ENCODE results near the gene CELA1.
"Not testable (repeated sequence)": the region's sequence is repeated elsewhere in the genome, so short reads cannot be mapped to it uniquely, and the experiment has no call there.

Gene CELA1

GRCh38 chr12:51342416-51342815 lies 4.1 kb downstream of the CELA1 start:
- no peak for DNase-seq (ENCODE audit: low read depth)

DNA sequence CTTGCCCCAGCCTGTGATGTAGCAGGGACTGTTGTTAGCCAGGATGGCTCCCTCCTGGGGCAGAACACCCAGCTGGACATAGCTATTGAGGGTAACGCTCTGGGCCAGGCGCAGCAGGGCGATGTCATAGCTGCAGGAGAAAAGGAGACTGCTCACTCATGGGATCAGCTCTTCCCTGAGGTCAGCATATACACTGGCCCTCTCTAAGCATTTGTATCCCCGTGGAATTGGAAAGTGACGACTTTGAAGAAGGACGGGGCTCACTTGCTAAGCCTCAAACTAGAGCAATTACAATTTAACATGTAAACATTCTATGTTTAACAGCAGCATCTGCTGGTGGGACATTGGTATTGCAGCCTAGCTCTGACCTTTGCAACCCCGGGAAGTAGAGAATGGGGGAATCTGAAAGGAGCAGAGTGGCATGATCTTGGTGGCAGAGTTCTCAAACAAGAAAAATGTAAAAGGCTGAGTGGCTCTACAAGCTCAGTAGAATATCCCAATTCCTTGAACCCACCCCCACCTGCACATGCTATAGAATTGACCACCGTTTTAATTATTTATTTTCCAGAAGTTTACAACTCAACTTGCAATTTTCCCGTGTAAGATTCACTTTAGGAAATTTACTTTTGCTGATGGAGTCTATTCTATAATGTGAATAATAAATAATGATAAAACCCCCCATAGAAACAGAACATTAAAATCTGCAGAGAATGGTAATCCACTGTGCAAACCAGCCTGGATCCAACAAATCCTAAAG lies 5.0 kb downstream of the CELA1 start:
- DNase-seq (ENCODE audit: low read depth), result peak; percentile 52

- no peak for DNase-seq (ENCODE audit: low read depth)
Observed at GRCh38 chr12:51339750-51340149, 6.7 kb downstream of the CELA1 start.

- not testable (repeated sequence) for DNase-seq (ENCODE audit: low read depth)
Observed at GRCh38 chr12:51337336-51337735, 9.1 kb downstream of the CELA1 start.

- DNase-seq (ENCODE audit: low read depth), result no peak
Observed at GRCh38 chr12:51335931-51336330, 10.5 kb downstream of the CELA1 start.

DNA sequence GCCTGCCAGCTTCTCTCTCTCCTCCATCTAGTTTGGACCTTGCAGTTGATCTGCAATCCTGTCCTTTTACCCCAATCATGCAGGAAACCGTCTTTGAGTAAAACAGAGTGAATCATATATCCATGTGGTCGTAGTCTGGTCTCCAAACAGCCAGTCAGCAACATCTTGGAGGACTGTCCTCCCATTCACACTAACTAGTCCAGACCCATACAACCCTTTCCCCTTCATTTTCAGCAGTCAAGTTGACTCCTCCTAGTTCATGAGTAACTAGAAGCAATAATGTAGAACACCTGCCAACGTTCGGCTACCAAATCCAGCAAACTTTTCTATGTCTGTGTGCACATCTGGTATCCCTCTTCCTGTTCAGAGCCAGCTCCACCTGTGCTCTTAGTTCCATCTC lies 11.7 kb downstream of the CELA1 start:
- DNase-seq (ENCODE audit: low read depth), result no peak

DNA sequence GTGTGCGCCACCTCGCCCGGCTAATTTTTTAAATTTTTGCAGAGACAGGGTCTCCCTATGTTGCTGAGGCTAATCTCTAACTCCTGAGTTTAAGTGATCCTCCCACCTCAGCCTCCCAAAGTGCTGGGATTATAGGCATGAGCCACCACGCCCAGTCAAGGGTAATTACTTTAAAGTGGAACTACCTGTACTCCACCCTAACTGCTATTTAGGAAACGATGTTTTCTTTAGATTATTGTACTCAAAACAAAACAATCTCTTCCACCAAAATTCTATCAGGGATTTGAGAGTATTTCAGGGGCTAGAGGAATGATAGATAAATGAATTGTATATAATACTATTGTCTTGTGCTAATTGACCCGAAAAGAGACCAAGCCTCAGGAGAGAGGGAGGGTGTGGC lies 12.9 kb downstream of the CELA1 start:
- DNase-seq (ENCODE audit: low read depth), result no peak

GRCh38 chr12:51330186-51330585 lies 16.3 kb downstream of the CELA1 start:
- no peak for DNase-seq (ENCODE audit: low read depth)

GRCh38 chr12:51329742-51330141 lies 16.7 kb downstream of the CELA1 start:
- no peak for DNase-seq (ENCODE audit: low read depth)

GRCh38 chr12:51328587-51328986 lies 17.9 kb downstream of the CELA1 start:
- DNase-seq (ENCODE audit: low read depth), result no peak

GRCh38 chr12:51326698-51327439 lies 19.6 kb downstream of the CELA1 start:
- no peak for DNase-seq (ENCODE audit: low read depth)

DNA sequence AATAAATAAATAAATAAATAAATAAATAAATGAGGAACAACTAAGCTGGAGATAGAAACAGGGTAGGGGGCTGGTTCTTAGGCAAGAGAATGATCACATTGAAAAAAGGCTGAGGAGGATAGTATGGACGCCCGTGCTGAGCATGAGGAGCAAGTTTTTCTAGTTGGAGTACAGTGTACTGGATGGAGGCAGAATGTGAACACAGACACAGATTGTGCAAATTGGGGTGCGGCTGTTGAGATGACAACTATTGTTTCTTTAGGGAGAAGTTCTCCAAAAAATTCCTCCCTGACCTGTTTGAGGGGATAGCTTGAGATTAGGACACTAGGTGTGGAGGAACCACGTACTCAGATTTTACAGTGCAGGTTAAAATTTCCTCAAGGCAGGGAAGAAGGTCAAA lies 21.5 kb downstream of the CELA1 start:
- no peak for DNase-seq (ENCODE audit: low read depth)

DNA sequence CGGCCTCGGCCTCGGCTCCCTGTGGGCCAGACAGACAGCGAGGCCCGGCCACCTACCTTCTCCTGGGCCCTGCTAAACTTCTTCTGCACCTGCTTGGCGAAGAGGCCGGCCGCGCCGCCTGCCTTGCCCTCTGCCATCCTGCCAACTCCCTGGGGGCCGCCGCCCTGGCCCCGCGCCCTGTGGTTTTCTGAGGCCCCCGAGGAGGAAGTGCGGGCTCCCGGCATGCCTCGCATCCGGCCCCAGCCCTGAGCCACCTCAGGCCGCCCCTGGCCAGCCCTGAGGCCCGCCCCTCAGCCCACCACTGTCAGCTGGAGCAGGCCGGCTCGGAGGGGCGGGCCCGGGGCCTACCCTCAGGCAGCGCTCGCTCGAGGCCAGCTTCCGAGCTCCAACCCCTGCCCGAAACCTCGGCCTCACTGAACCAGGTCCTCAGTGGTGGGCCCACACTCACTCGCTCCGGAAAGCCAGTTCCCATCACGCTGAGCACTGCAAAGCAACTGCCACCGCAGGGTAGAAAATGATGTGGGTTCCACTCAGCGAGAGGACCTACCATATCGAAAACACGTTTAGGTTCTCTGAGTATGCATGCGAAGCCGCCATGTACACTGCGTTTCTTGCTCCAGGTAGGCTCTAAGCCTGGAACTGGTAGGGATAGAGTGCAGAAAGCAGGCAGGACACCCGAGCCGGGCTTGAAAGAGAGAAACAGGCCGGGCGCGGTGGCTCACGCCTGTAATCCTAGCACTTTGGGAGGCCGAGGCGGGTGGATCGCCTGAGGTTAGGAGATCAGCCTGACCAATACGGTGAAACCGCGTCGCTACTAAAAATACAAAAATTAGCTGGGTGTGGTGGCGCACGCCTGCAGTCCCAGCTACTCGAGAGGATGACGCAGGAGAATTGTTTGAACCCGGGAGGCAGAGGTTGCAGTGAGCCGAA lies 22.2 kb downstream of the CELA1 start, which contains the start of gene BIN2:
BIN2 (minus strand) TSS at position 209 of the 930 bp plus-strand sequence; CDS start at position 137, 72 bp downstream.
- peak; percentile 71 for DNase-seq (ENCODE audit: low read depth)

DNA sequence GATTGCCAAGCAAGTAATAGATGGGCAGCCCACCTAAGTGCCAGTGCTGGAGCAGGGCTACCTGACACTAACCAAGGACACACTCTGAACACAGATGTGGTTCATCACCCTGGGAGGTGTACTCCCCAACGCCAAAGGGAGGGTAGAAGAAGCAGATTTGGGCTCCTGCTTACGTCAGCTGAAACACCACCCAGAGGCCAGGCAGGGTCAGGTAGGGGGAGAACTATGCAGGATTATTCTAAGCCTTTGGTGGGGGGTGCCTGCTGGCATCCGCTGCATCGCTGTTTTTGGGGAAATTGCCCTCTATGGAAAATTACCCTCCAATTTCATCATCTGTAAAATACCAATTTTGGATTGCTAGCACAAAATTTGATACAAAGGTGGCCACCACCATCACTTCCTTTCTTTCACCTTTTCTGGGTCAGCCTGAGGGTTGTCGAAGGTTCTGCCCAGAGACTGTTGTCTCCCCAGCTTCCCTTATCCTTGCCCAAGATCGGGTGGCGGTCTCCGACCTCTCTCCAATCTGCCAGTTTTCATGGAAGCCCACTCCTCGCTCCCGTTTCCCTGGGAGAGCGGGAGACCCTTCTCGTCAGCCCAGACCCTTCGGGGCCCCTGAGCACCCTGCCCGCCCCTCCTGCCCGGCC lies 23.0 kb downstream of the CELA1 start:
- DNase-seq (ENCODE audit: low read depth), result no peak

GRCh38 chr12:51322452-51322851 lies 24.0 kb downstream of the CELA1 start:
- DNase-seq (ENCODE audit: low read depth), result peak; percentile 36

GRCh38 chr12:51321882-51322281 lies 24.6 kb downstream of the CELA1 start:
- no peak for DNase-seq (ENCODE audit: low read depth)

DNA sequence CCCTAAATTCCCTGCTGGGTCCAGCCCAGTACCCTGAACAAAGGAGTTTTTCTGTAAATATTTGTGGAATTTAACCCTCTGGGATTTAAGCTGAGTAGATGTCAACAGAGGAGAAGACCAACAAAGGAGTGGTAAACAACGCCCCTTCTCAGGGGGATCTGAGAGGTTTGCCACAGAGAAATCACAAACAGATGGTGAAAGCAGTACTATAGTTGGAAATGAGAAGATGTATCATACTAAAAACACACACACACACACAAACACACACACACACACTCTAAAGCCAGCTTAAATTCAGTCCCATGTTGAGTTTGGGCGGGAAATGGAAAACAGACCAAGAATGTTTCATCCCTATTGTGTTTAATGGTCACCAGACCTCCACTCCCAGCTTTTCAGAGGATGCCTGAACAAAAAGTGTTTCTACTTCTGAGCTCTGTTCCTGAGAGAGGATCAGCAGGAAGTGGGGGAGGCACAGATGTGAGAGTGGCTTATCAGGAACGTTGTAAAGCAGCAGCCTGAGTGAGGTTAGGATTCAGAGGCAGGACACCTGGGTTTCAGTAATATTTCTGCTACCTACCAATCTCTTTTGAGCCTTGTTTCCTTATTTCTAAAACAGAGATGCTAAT lies 25.7 kb downstream of the CELA1 start:
- DNase-seq (ENCODE audit: low read depth), result no peak

DNA sequence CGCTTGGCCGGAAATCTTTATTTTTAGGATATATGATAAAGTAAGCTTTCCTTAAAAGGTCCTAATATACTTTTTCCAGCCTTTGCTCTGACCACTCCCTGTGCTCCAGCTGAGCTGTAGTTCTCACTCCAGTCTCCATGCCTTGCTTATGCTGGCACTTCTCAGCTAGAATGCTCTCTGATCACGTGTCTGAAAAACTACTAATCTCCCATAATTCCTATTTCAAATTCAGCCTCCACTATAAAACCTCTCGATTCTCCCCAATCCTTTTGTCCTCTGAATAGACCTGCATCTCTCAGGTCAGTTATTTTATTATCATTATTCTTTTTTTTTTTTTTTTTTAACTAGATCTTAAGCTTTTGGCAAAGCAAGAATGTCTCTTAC lies 26.2 kb downstream of the CELA1 start:
- DNase-seq (ENCODE audit: low read depth), result no peak

- no peak for DNase-seq (ENCODE audit: low read depth)
Observed at GRCh38 chr12:51318846-51319599, 27.5 kb downstream of the CELA1 start.

DNA sequence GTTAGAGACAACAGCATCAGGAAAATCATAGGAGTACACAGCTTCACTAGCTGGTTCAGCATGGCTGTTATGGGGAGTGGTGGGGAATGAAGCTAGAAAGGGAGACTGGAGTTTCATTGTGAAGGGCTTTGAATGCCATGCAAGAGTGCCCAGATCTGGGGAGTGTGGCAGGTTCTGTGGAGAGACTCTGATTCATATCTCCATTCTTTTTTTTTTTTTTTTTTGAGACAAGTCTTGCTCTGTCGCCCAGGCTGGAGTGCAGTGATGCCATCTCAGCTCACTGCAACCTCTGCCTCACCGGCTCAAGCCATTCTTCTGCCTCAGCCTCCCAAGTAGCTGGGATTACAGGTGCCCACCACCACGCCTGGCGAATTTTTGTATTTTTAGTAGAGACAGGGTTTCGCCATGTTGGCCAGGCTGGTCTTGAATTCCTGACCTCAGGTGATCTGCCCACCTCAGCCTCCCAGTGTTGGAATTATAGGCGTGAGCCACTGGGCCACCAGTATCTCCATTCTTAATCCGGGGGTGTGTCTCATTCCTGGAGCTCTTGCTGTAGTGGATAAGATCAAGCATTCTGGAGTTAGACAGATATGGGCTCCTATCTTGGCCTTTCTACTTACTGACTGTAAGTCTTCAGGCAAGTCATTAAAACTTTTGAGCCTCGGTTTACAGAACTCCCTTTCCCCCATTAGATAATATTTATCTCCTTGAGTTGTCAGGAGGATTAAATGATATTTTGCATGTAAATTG lies 28.2 kb downstream of the CELA1 start:
- DNase-seq (ENCODE audit: low read depth), result not testable (repeated sequence)

Measured in activated T-cell treated with anti-CD3 and anti-CD28 coated beads for 48 hours (primary cell).